Measurements from ENCODE around the gene KCNA5.

GRCh38 chr12:5012337-5012736 is 31.3 kb upstream of the KCNA5 start:
- TF ChIP-seq CTCF (conservative IDR thresholded peaks at IDR 0.05; ENCODE audit: low read depth, low read length) (no peak), EZH2phosphoT487 (IDR thresholded peaks at IDR 0.05; ENCODE audit: borderline replicate concordance, low read length) (no peak)
